DND-41 (cell line): ENCODE results near the gene FNBP1L.

Experiments used
- ATAC-seq: fragments of 200-7000 bp; cut with Tn5 transposase; 3 replicates; pipeline ENCODE4 v1.9.1; 2021; ENCODE audit warnings: low read depth; ENCODE audit not compliant: insufficient read depth
- DNase-seq: peaks from one replicate; pipeline ENCODE4 v3.0.0-alpha.2; 2020
- H2AFZ ChIP-seq: 2 replicates; pipeline ENCODE4 v1.6.0; 2012; ENCODE audit warnings: low read depth, low read length
- H3K27ac ChIP-seq: 2 replicates; pipeline ENCODE4 v1.5.1; 2012; ENCODE audit warnings: low read length, inconsistent platforms
- H3K27me3 ChIP-seq: fragments of 200-600 bp; sonication (generic); 2 replicates; pipeline ENCODE4 v1.6.0; 2012; ENCODE audit warnings: low read length, mild to moderate bottlenecking, inconsistent platforms; ENCODE audit not compliant: insufficient read depth, poor library complexity
- H3K36me3 ChIP-seq: 2 replicates; pipeline ENCODE4 v1.5.1; 2012; ENCODE audit warnings: low read length, inconsistent platforms; ENCODE audit not compliant: insufficient read depth
- H3K4me1 ChIP-seq: 2 replicates; pipeline ENCODE4 v1.5.1; 2012; ENCODE audit warnings: mild to moderate bottlenecking, low read length; ENCODE audit not compliant: insufficient read depth
- H3K4me2 ChIP-seq: 2 replicates; pipeline ENCODE4 v1.6.0; 2012; ENCODE audit warnings: mild to moderate bottlenecking, moderate library complexity, low read length, inconsistent platforms; ENCODE audit not compliant: insufficient read depth
- H3K4me3 ChIP-seq, 2 experiments: fragments of 200-600 bp in 1 of 2; shearing (Covaris generic) in 1 of 2; 2 replicates each; pipeline ENCODE4 v1.5.1; 2012 to 2016; ENCODE audit warnings: inconsistent platforms in 2 of 2, low read length in 2 of 2, mild to moderate bottlenecking in 2 of 2, low read depth in 1 of 2, moderate library complexity in 1 of 2
- H3K79me2 ChIP-seq: 2 replicates; pipeline ENCODE4 v1.6.0; 2012; ENCODE audit warnings: low read length, inconsistent platforms; ENCODE audit not compliant: insufficient read depth
- H3K9ac ChIP-seq: 2 replicates; pipeline ENCODE4 v1.6.0; 2012; ENCODE audit warnings: low read depth, mild to moderate bottlenecking, inconsistent platforms, low read length, moderate library complexity
- H3K9me3 ChIP-seq: 2 replicates; pipeline ENCODE4 v1.5.1; 2012; ENCODE audit warnings: low read length, moderate library complexity, mild to moderate bottlenecking, inconsistent platforms; ENCODE audit not compliant: insufficient read depth, severe bottlenecking
- H4K20me1 ChIP-seq: 2 replicates; pipeline ENCODE4 v1.6.0; 2012; ENCODE audit warnings: low read length; ENCODE audit not compliant: insufficient read depth
- EZH2 ChIP-seq: IDR thresholded peaks from 3 replicates; pipeline ENCODE4 v1.6.1; 2012; ENCODE audit warnings: borderline replicate concordance, low read depth, mild to moderate bottlenecking, moderate library complexity, low read length, inconsistent platforms; ENCODE audit not compliant: severe bottlenecking
- TF ChIP-seq, protein P1 (sequence below): IDR thresholded peaks from 2 replicates; pipeline ENCODE4 v1.5.1; 2012; ENCODE audit warnings: borderline replicate concordance, low read length, moderate library complexity, mild to moderate bottlenecking; ENCODE audit not compliant: poor library complexity, severe bottlenecking; ENCODE audit errors: extremely low read depth

Gene FNBP1L

GRCh38 chr1:93537396-93537795 is 89.5 kb downstream of the FNBP1L start:
- H3K79me2 ChIP-seq, result no peaks in the 10 kb centered on the region
- DNase-seq (no peak), ATAC-seq (no peak)
- H3K9ac ChIP-seq, result no peak overlapping the region
- TF ChIP-seq EZH2, result no peak
- TF ChIP-seq, protein P1, sequence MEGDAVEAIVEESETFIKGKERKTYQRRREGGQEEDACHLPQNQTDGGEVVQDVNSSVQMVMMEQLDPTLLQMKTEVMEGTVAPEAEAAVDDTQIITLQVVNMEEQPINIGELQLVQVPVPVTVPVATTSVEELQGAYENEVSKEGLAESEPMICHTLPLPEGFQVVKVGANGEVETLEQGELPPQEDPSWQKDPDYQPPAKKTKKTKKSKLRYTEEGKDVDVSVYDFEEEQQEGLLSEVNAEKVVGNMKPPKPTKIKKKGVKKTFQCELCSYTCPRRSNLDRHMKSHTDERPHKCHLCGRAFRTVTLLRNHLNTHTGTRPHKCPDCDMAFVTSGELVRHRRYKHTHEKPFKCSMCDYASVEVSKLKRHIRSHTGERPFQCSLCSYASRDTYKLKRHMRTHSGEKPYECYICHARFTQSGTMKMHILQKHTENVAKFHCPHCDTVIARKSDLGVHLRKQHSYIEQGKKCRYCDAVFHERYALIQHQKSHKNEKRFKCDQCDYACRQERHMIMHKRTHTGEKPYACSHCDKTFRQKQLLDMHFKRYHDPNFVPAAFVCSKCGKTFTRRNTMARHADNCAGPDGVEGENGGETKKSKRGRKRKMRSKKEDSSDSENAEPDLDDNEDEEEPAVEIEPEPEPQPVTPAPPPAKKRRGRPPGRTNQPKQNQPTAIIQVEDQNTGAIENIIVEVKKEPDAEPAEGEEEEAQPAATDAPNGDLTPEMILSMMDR, result no peak
- H2AFZ ChIP-seq, result no peak overlapping the region
- no peak overlapping the region for H3K27ac ChIP-seq
- no peaks in the 10 kb centered on the region for H3K27me3 ChIP-seq
- H4K20me1 ChIP-seq, result no peaks in the 10 kb centered on the region
- no peaks in the 10 kb centered on the region for H3K4me1 ChIP-seq
- no peak overlapping the region for H3K4me3 ChIP-seq
- H3K9me3 ChIP-seq, result no peaks in the 10 kb centered on the region
- H3K4me2 ChIP-seq, result no peak overlapping the region
- no peaks in the 10 kb centered on the region; the same call in 1 of the 2 replicates for H3K36me3 ChIP-seq

- ATAC-seq, result no peak
- Histone ChIP-seq H3K36me3 (no peaks in the 10 kb centered on the region), H2AFZ (no peak overlapping the region)
These were observed 90.0 kb downstream of the FNBP1L start for GRCh38 chr1:93537924-93538323.

DNA sequence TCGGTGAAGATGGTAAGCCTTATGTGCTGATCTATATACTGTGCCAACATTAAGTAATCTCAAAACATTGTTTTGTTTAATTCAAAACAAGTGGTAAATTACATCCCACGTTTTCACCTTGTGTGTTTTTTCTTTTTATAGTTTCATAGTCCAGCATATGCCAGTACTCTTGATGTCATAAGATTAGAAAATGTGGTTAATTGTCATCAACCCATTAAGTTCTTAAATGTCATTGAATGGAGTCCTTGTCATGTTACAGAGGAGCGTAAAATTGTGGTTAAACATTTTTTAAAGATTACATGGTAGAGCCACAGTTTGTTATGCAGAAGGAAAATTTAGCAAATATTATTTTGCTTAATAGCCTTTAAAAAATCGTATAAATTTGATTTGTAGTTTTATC is 93.1 kb downstream of the FNBP1L start:
- Histone ChIP-seq H3K9ac (no peak overlapping the region), H4K20me1 (no peaks in the 10 kb centered on the region), H3K4me2 (no peak overlapping the region), H3K4me3 (no peak overlapping the region), H2AFZ (no peak overlapping the region), H3K9me3 (no peaks in the 10 kb centered on the region), H3K4me1 (no peaks in the 10 kb centered on the region), H3K79me2 (no peaks in the 10 kb centered on the region), H3K27ac (no peak overlapping the region), H3K36me3 (no peaks in the 10 kb centered on the region; the same call in 1 of the 2 replicates), H3K27me3 (no peaks in the 10 kb centered on the region)
- ATAC-seq, result no peak
- TF ChIP-seq, protein P1, result no peak
- no peak for TF ChIP-seq EZH2
- DNase-seq, result no peak

More at GRCh38 chr1:93537924-93538323, 90.0 kb downstream of the FNBP1L start:
- DNase-seq, result no peak
- Histone ChIP-seq H4K20me1 (no peaks in the 10 kb centered on the region), H3K4me3 (no peak overlapping the region), H3K4me1 (no peaks in the 10 kb centered on the region), H3K27me3 (no peaks in the 10 kb centered on the region), H3K27ac (no peak overlapping the region), H3K79me2 (no peaks in the 10 kb centered on the region), H3K9ac (no peak overlapping the region), H3K9me3 (no peaks in the 10 kb centered on the region), H3K4me2 (no peak overlapping the region)
- TF ChIP-seq, protein P1, result no peak
- TF ChIP-seq EZH2, result no peak

DNA sequence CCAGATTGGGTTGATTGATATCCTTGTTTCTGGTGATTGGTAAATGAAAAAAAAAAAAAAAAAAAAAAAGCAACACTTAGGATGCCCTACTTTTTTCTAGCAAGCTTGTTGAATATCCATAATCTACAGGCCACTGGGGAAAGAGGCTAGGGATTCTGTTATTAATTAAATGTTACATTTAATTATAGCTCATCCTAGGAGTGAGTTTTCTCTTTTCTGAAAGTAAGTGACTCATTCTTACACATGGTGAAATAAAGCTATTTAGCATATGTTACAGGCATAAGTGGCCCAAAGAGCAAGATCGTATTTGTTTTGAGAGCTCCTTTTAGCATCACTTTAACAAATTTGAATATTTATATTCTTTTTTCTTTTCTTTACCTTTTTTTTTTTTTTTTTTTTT is 94.5 kb downstream of the FNBP1L start:
- Histone ChIP-seq H3K27me3 (no peaks in the 10 kb centered on the region), H3K9ac (no peak overlapping the region), H3K4me1 (no peaks in the 10 kb centered on the region), H3K4me3 (no peak overlapping the region), H3K27ac (no peak overlapping the region), H2AFZ (no peak overlapping the region), H3K79me2 (no peaks in the 10 kb centered on the region), H3K9me3 (no peaks in the 10 kb centered on the region), H3K4me2 (no peak overlapping the region), H4K20me1 (no peaks in the 10 kb centered on the region), H3K36me3 (peaks cover 3% of the 10 kb centered on the region; the same call in 1 of the 2 replicates)
- ATAC-seq (no peak), DNase-seq (no peak)
- TF ChIP-seq EZH2, result no peak
- TF ChIP-seq, protein P1, result no peak
